Measurements from ENCODE around the gene MET.

DNA sequence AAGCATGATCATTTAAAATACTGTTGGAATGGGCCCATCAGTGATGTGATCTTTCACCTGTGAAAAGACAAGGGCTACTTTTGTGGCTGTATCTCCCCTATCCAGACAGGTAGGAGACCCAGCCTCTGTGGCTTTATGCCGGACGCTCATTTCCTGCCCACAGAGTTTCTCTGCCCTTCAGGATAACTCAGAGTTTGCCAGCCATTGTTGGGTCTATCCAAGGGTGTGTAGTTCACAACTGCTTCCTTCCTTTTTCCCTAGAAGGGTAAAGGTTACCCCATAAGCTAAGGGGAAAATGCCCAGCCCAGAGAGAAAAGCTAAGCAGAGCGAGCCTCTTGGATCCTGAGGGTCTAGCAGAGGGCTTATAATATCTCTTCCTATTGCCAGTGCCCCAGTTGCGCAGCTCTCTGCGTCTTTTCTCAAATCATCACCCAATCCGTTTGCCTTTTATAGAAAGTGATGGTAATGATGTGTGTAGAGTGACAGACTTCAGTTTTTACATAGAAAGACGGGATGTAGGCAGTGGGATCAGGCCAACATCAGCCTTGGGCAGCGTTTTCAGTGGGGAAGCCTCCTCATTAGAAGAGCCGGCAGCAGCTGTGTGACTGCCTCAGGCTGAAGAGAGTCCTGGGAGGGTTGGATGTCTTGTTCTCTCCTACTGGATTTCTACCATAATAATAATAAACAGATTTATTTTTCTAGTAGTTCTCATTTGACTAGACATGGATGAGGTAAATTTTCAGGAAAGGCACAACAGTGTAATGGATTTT, 80.5 kb downstream of the MET start:
- TF ChIP-seq, protein P1, sequence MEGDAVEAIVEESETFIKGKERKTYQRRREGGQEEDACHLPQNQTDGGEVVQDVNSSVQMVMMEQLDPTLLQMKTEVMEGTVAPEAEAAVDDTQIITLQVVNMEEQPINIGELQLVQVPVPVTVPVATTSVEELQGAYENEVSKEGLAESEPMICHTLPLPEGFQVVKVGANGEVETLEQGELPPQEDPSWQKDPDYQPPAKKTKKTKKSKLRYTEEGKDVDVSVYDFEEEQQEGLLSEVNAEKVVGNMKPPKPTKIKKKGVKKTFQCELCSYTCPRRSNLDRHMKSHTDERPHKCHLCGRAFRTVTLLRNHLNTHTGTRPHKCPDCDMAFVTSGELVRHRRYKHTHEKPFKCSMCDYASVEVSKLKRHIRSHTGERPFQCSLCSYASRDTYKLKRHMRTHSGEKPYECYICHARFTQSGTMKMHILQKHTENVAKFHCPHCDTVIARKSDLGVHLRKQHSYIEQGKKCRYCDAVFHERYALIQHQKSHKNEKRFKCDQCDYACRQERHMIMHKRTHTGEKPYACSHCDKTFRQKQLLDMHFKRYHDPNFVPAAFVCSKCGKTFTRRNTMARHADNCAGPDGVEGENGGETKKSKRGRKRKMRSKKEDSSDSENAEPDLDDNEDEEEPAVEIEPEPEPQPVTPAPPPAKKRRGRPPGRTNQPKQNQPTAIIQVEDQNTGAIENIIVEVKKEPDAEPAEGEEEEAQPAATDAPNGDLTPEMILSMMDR (conservative IDR thresholded peaks at IDR 0.05 in 1 of 2, IDR thresholded peaks at IDR 0.05 in 1 of 2; ENCODE audit: low read depth in 1 of 2, low read length in 2 of 2) = no peak
- TF ChIP-seq EZH2 (IDR thresholded peaks at IDR 0.05; ENCODE audit: low read length, missing control alignments) = no peak

All from fibroblast of lung (primary cell).